K562 (cell line): Measurements from ENCODE around the gene CDH1.

Experiments used
- CREBBP ChIP-seq: IDR thresholded peaks from one replicate; pipeline ENCODE4 v1.6.1; 2012; ENCODE audit warnings: low read depth, mild to moderate bottlenecking, control low read depth, inconsistent platforms, low read length
- FIP1L1 ChIP-seq: fragments of 200-400 bp; formaldehyde crosslinking; IDR thresholded peaks from 2 replicates; pipeline ENCODE4 v1.6.1; 2018; ENCODE audit warnings: mild to moderate bottlenecking, low read depth, low read length; ENCODE audit not compliant: poor library complexity, severe bottlenecking
- GTF2F1 ChIP-seq: IDR thresholded peaks from 2 replicates; pipeline ENCODE4 v1.6.1; 2011; ENCODE audit warnings: low read depth, low read length, improper control_type of control experiment
- HCFC1 ChIP-seq: IDR thresholded peaks from 2 replicates; pipeline ENCODE4 v1.6.1; 2012; ENCODE audit warnings: low read depth, low read length, improper control_type of control experiment
- KAT2B ChIP-seq: IDR thresholded peaks from one replicate; pipeline ENCODE4 v1.6.1; 2012; ENCODE audit warnings: low read depth, mild to moderate bottlenecking, control low read depth, inconsistent platforms, low read length, moderate library complexity
- POLR2AphosphoS5 ChIP-seq: IDR thresholded peaks from 2 replicates; pipeline ENCODE4 v1.6.1; 2011; ENCODE audit warnings: mild to moderate bottlenecking, low read depth, low read length, moderate library complexity; ENCODE audit not compliant: control insufficient read depth, insufficient read depth
- PRDM10 ChIP-seq: fragments of 450-650 bp; IDR thresholded peaks from 2 replicates; pipeline ENCODE4 v1.6.1; 2018; ENCODE audit not compliant: partially characterized antibody
- TSC22D4 ChIP-seq: fragments of 450-650 bp; IDR thresholded peaks from 2 replicates; pipeline ENCODE4 v1.6.1; 2016; ENCODE audit warnings: missing genetic modification characterization, missing biosample characterization, control low read depth

- TF ChIP-seq HCFC1, result no peak
- TF ChIP-seq TSC22D4 (tag), result no peak
- no peak for TF ChIP-seq POLR2AphosphoS5
- TF ChIP-seq GTF2F1, result no peak
- TF ChIP-seq KAT2B, result no peak
- TF ChIP-seq CREBBP, result no peak
- TF ChIP-seq FIP1L1, result no peak
- TF ChIP-seq PRDM10, result no peak
Measured at GRCh38 chr16:68715471-68715870, 21.6 kb upstream of the CDH1 start.
